BLaER1 (cell line): Measurements from ENCODE around the gene SPON1.

Source experiments
- H3K27ac ChIP-seq: shearing (Covaris generic); formaldehyde crosslinking; 2 replicates; pipeline ENCODE4 v1.8.1; 2022
- H3K27me3 ChIP-seq: shearing (Covaris generic); formaldehyde crosslinking; 2 replicates; pipeline ENCODE4 v1.8.1; 2022
- H3K36me3 ChIP-seq: shearing (Covaris generic); formaldehyde crosslinking; 2 replicates; pipeline ENCODE4 v1.8.1; 2022
- H3K4me1 ChIP-seq: shearing (Covaris generic); formaldehyde crosslinking; 2 replicates; pipeline ENCODE4 v1.8.1; 2022
- H3K4me2 ChIP-seq: shearing (Covaris generic); formaldehyde crosslinking; 2 replicates; pipeline ENCODE4 v1.8.1; 2022
- H3K4me3 ChIP-seq: shearing (Covaris generic); formaldehyde crosslinking; 2 replicates; pipeline ENCODE4 v1.8.1; 2022
- H3K9ac ChIP-seq: shearing (Covaris generic); formaldehyde crosslinking; 2 replicates; pipeline ENCODE4 v1.8.1; 2022
- H3K9me3 ChIP-seq: shearing (Covaris generic); formaldehyde crosslinking; 2 replicates; pipeline ENCODE4 v1.8.1; 2022
- H4K20me1 ChIP-seq: shearing (Covaris generic); formaldehyde crosslinking; 2 replicates; pipeline ENCODE4 v1.8.1; 2022
- Cebpa-rat ChIP-seq: shearing (Covaris generic); IDR thresholded peaks from 2 replicates; pipeline ENCODE4 v1.8.1; 2022

The SPON1 gene

DNA sequence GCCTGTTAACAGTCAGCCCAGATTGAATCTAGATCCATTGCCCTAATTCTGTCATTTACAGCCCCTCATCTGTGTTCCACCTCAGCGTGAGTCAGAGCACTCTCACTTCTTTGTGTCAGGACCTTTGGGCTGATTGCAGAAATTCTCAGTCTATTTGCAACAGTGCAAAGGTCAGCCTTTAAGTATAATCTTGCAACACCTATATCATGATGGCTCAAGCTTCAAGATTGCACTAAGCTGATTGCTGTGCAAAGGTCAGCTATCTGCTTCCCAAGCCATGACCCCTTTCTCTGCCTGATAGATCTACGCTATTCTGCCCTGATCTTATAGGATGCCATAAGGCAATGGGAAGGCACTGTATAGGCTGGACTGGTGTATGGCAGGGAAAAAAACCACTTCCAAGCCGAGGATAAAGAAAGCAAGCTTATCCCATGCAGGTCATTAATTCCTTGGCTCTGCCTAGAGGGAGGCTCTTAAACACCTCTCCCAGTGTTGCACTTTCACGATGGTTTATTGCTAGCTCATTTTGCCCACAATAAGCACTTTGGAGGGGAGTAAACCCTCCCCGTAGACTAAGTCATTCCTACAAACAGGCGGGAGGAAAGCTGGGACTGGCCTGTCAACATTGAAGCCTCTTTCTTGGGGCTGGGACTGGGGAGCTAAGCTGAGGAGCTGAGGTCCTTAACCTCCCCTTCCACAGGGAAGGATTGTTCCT, 295.9 kb downstream of the SPON1 start:
- no peak for TF ChIP-seq Cebpa-rat
- no peaks in the 10 kb centered on the region for H3K27me3 ChIP-seq
- no peak overlapping the region for H3K4me2 ChIP-seq
- no peaks in the 10 kb centered on the region for H4K20me1 ChIP-seq
- no peak overlapping the region for H3K4me3 ChIP-seq
- no peaks in the 10 kb centered on the region for H3K36me3 ChIP-seq
- no peaks in the 10 kb centered on the region for H3K4me1 ChIP-seq
- no peak overlapping the region for H3K27ac ChIP-seq
- H3K9ac ChIP-seq, result no peak overlapping the region
- H3K9me3 ChIP-seq, result no peaks in the 10 kb centered on the region

- Histone ChIP-seq H3K9me3 (no peaks in the 10 kb centered on the region), H3K4me3 (no peak overlapping the region), H3K36me3 (no peaks in the 10 kb centered on the region), H3K4me1 (no peaks in the 10 kb centered on the region), H3K27me3 (no peaks in the 10 kb centered on the region), H3K27ac (no peak overlapping the region), H4K20me1 (no peaks in the 10 kb centered on the region), H3K9ac (no peak overlapping the region), H3K4me2 (no peak overlapping the region)
- no peak for TF ChIP-seq Cebpa-rat
Observed at GRCh38 chr11:14259186-14259784, 296.8 kb downstream of the SPON1 start.

DNA sequence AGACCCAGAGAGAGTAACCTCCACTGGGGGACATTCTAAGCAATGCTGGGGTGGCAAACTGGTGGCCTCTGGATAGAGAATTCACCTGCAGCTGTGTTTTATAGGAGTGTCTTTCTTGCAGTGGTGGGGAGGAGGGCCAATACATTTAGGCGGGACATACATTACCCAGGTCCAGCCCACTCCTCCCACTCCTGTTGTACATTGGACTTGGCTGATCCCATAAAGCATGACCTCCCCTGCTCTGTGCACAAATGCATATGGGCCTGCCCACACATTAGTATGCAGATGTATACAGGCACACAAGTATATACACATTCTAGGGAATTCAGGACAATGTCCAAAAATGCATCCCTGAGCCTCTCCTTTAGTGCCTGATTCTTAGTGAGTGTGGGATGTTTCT, 297.4 kb downstream of the SPON1 start:
- no peak for TF ChIP-seq Cebpa-rat
- Histone ChIP-seq H4K20me1 (no peaks in the 10 kb centered on the region), H3K9me3 (no peaks in the 10 kb centered on the region), H3K36me3 (no peaks in the 10 kb centered on the region), H3K4me2 (no peak overlapping the region), H3K4me3 (no peak overlapping the region), H3K27ac (no peak overlapping the region), H3K9ac (no peak overlapping the region), H3K27me3 (no peaks in the 10 kb centered on the region), H3K4me1 (no peaks in the 10 kb centered on the region)

DNA sequence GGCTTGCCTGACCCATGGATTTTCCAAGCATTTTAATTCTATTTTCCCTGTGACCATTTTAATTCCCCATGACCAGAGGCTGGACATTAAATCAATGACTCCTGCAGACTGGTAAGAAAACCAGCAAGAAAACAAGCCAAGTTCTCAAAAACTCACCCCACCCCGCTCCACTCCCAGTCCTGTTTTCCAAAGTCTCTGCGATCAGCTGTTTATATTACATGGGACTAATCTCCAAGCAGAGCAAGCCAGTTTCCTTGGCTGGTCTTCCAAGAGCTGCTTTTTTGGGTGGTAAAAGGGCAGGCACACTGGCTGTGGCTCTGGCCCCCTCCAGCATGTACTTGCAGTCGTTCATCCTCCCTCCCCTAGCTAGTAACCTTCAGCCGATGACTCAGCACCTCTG, 298.5 kb downstream of the SPON1 start:
- TF ChIP-seq Cebpa-rat, result no peak
- Histone ChIP-seq H3K36me3 (0 out of 2 replicates have a peak, but pooled peaks cover 7% of the 10 kb centered on the region), H4K20me1 (no peaks in the 10 kb centered on the region), H3K9me3 (no peaks in the 10 kb centered on the region), H3K4me3 (no peak overlapping the region), H3K4me2 (no peak overlapping the region), H3K4me1 (no peaks in the 10 kb centered on the region), H3K9ac (no peak overlapping the region), H3K27ac (no peak overlapping the region), H3K27me3 (no peaks in the 10 kb centered on the region)

DNA sequence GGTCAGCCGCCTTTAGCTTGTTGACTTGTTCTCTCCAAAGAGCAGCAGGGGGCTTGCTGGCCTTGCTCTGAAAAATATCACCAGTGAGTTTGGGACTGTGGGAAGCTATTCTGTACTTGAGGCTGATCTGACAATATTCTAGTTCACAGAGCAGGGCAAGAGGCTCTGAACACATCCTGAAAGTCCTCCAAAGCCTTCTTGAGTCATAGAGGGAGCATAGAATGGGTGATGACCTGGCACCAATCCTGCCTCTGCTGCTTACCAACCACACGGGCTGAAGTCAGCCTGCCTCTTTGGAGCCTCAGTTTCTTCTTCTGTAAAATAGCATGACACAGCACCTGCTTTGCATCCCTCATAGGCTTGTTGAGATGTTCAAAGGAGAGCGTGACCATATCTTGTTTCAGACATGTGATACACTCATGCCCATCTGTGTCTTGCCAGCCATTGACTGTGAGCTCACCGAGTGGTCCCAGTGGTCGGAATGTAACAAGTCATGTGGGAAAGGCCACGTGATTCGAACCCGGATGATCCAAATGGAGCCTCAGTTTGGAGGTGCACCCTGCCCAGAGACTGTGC, 299.8 kb downstream of the SPON1 start:
- H3K36me3 ChIP-seq, result 0 out of 2 replicates have a peak, but pooled peaks cover 7% of the 10 kb centered on the region
- no peak for TF ChIP-seq Cebpa-rat
- no peak overlapping the region for H3K27ac ChIP-seq
- H4K20me1 ChIP-seq, result no peaks in the 10 kb centered on the region
- no peak overlapping the region for H3K9ac ChIP-seq
- no peaks in the 10 kb centered on the region for H3K9me3 ChIP-seq
- no peaks in the 10 kb centered on the region for H3K4me1 ChIP-seq
- no peaks in the 10 kb centered on the region for H3K27me3 ChIP-seq
- H3K4me2 ChIP-seq, result no peak overlapping the region
- no peak overlapping the region for H3K4me3 ChIP-seq

DNA sequence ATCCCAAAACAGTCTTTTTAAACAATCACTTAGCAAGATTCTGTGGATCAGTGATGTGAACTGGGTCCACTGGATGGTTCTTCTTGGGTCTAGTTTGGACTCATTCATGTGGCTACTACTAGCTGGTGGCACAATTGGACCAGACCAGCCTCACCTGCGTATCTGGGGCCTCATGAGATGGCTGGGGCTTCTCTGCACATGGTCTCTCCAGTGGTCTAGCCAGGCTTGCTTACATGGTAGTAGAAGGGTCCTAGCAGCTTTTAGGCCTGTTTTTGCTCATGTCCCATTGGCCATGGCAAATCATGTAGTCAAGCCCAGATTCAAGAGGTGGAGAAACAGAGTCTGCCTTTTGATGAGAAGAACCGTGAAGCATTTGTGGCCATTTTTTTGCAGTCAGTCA, 302.4 kb downstream of the SPON1 start:
- H3K27ac ChIP-seq, result no peak overlapping the region
- no peak overlapping the region for H3K4me2 ChIP-seq
- H3K36me3 ChIP-seq, result 0 out of 2 replicates have a peak, but pooled peaks cover 7% of the 10 kb centered on the region
- no peaks in the 10 kb centered on the region for H3K9me3 ChIP-seq
- no peak overlapping the region for H3K4me3 ChIP-seq
- H3K27me3 ChIP-seq, result no peaks in the 10 kb centered on the region
- TF ChIP-seq Cebpa-rat, result no peak
- no peak overlapping the region for H3K9ac ChIP-seq
- no peaks in the 10 kb centered on the region for H4K20me1 ChIP-seq
- H3K4me1 ChIP-seq, result peaks cover 6% of the 10 kb centered on the region

DNA sequence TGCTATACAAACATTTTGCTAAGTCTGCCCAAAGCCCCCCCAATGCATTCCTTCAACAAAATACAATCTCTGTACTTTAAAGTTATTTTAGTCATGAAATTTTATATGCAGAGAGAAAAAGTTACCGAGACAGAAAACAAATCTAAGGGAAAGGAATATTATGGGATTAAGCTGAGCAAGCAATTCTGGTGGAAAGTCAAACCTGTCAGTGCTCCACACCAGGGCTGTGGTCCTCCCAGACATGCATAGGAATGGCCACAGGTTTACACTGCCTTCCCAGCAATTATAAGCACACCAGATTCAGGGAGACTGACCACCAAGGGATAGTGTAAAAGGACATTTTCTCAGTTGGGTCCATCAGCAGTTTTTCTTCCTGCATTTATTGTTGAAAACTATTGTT, 304.1 kb downstream of the SPON1 start:
- no peaks in the 10 kb centered on the region for H3K9me3 ChIP-seq
- H3K27ac ChIP-seq, result no peak overlapping the region
- H3K4me3 ChIP-seq, result no peak overlapping the region
- no peak overlapping the region for H3K4me2 ChIP-seq
- H3K9ac ChIP-seq, result no peak overlapping the region
- H3K36me3 ChIP-seq, result 0 out of 2 replicates have a peak, but pooled peaks cover 7% of the 10 kb centered on the region
- TF ChIP-seq Cebpa-rat, result no peak
- no peaks in the 10 kb centered on the region for H3K27me3 ChIP-seq
- H4K20me1 ChIP-seq, result no peaks in the 10 kb centered on the region
- peaks cover 23% of the 10 kb centered on the region for H3K4me1 ChIP-seq

GRCh38 chr11:14267861-14268635, 305.5 kb downstream of the SPON1 start:
- Histone ChIP-seq H3K4me2 (no peak overlapping the region), H3K27me3 (no peaks in the 10 kb centered on the region), H3K4me1 (peaks cover 35% of the 10 kb centered on the region), H3K9ac (no peak overlapping the region), H3K9me3 (peaks cover under 1% of the 10 kb centered on the region; the same call in 1 of the 2 replicates), H3K27ac (no peak overlapping the region), H4K20me1 (no peaks in the 10 kb centered on the region), H3K36me3 (peaks cover 11% of the 10 kb centered on the region; the same call in 1 of the 2 replicates), H3K4me3 (no peak overlapping the region)
- no peak for TF ChIP-seq Cebpa-rat

DNA sequence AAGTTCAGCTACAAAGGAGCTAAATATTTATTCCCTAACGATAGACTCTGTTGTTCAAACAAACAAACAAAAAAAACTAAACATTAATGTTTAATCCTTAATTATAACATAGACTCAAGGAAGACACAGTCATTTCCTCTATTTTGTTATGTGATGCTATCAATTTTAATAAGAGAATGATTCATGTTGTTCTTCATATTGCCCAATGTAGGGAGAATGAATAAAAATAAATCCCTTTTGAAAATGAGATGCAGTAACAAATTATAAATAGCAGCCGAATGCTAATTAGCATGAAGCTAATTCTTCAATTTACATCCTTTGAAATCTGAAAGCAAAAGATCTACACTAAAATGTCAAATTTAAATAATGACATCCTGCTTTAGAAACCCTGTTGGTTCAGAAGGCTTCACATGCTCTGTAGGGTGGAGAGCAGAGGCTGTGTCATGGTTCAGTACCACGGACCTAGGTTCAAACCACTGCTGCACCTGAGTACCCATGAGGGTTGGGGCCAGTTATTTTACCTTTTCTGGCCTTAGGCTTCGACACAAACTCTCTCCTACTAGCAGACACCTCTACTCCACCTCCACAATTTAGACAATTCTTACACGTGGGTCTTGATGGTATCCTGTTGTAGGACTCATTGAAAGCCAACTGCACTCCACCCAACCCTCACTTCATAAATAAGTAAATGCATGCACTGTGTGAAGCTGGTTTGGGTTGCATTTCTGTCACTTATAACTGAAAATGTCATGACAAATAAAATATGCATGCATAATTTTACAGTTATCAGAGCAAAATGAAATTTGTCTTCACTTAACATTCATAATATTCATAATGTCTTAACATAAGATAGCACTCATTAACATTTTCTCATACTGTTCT, 307.4 kb downstream of the SPON1 start:
- TF ChIP-seq Cebpa-rat, result no peak
- H3K4me2 ChIP-seq, result peak overlapping the region; percentile 78; the same call in 1 of the 2 replicates
- H3K27me3 ChIP-seq, result no peaks in the 10 kb centered on the region

More for the DNA sequence above, 307.4 kb downstream of the SPON1 start:
- peaks cover 35% of the 10 kb centered on the region for H3K4me1 ChIP-seq
- H3K9ac ChIP-seq, result no peak overlapping the region
- no peak overlapping the region for H3K4me3 ChIP-seq
- peaks cover 16% of the 10 kb centered on the region; the same call in 1 of the 2 replicates for H3K36me3 ChIP-seq
- H3K9me3 ChIP-seq, result peaks cover 7% of the 10 kb centered on the region; the same call in 1 of the 2 replicates
- no peaks in the 10 kb centered on the region for H4K20me1 ChIP-seq
- H3K27ac ChIP-seq, result peak overlapping the region; percentile 48; the same call in 1 of the 2 replicates
